Esophagus muscularis mucosa (tissue), 4 donors: ENCODE measurements around the gene DNHD1. TPM values are rescaled to one million over a fixed set of nuclear protein-coding genes. Genes with fewer than 3 reads are reported as not detected.
A peak's percentile ranks its signal among the peaks of the same experiment; 100 is the strongest.

Source experiments
- DNase-seq: peaks from one replicate; pipeline ENCODE4 v3.0.0-alpha.2; 2017; ENCODE audit errors: extremely low spot score
- H3K27ac ChIP-seq, 4 donors: fragments of 200-600 bp; sonication (generic); replicated peaks in 1 of 4; 1 replicate in 3 of 4; 2 replicates in 1 of 4; pipeline ENCODE4 v1.5.1; 2016 to 2019; ENCODE audit warnings: mild to moderate bottlenecking in 1 of 4
- H3K27me3 ChIP-seq, 4 donors: fragments of 200-600 bp; sonication (generic); one replicate each; pipeline versions ENCODE4 v1.5.1 to v1.6.0; 2016 to 2019
- H3K36me3 ChIP-seq, 4 donors: fragments of 200-600 bp; sonication (generic); one replicate each; pipeline ENCODE4 v1.5.1; 2016 to 2019
- H3K4me1 ChIP-seq, 4 donors: fragments of 200-600 bp; sonication (generic); one replicate each; pipeline ENCODE4 v1.5.1; 2016 to 2019
- H3K4me3 ChIP-seq, 4 donors: fragments of 200-600 bp; sonication (generic); 1 replicate in 2 of 4; 2 replicates in 2 of 4; pipeline ENCODE4 v1.5.1; 2016 to 2019; ENCODE audit warnings: mild to moderate bottlenecking in 4 of 4, moderate library complexity in 1 of 4
- H3K9me3 ChIP-seq, 4 donors: fragments of 200-600 bp; sonication (generic); 1 replicate in 3 of 4; 2 replicates in 1 of 4; pipeline ENCODE4 v1.5.1; 2016 to 2019
- CTCF ChIP-seq, 3 experiments: fragments of 200-600 bp in 2 of 3; fragments of 450-650 bp in 1 of 3; sonication (generic) in 2 of 3; IDR thresholded peaks; one replicate each; pipeline ENCODE4 v1.5.1; 2017 to 2019; ENCODE audit warnings: antibody characterized with exemption in 3 of 3, mild to moderate bottlenecking in 2 of 3, moderate library complexity in 1 of 3
- EP300 ChIP-seq: sonication (generic); formaldehyde crosslinking; IDR thresholded peaks from one replicate; pipeline ENCODE4 v1.6.1; 2017; ENCODE audit warnings: antibody characterized with exemption
- POLR2A ChIP-seq: fragments of 450-650 bp; IDR thresholded peaks from one replicate; pipeline ENCODE4 v1.6.1; 2017; ENCODE audit warnings: antibody characterized with exemption, moderate library complexity, mild to moderate bottlenecking, low read depth
- POLR2AphosphoS5 ChIP-seq, 2 donors: sonication (generic); formaldehyde crosslinking; IDR thresholded peaks; one replicate each; pipeline ENCODE4 v1.6.1; 2017; ENCODE audit warnings: antibody characterized with exemption in 2 of 2
- WGBS: methylation state at CpG from one replicate; pipeline ENCODE4 v1.1.5; 2018; 5-methylcytosine and 5-hydroxymethylcytosine counted together
- intact Hi-C: fragments of 100-400 bp; cut with DNase I; formaldehyde crosslinking; loops from one replicate; pipeline ENCODE4 v1.15.1; 2023
- total RNA-seq, 4 donors: library from RNA; depleted of rRNA; stranded (reverse); fragments of >200 nt; gene quantifications; one replicate each; pipeline versions ENCODE4 v1.1.0 to v1.2.1, GENCODE V29; 2016

DNHD1 gene
- total RNA-seq, 4 donors from 2014 or later: 6.1 to 14.5 (median 7.0) TPM

GRCh38 chr11:6559369-6559768, 62.3 kb downstream of the DNHD1 start:
- Histone ChIP-seq H3K36me3 (peaks cover 0 to 40% (median 11%) of the 10 kb centered on the region in 4 donors), H3K27me3 (no peaks in the 10 kb centered on the region), H3K9me3 (no peaks in the 10 kb centered on the region), H3K4me1 (no peaks in the 10 kb centered on the region), H3K4me3 (no peak overlapping the region), H3K27ac (no peak overlapping the region)
- WGBS: 91% methylated on average over 1 of the region's 1 CpG
- intact Hi-C loops: no loop called here
- peak; percentile 80 for DNase-seq
- TF ChIP-seq POLR2AphosphoS5 (IDR thresholded peaks at IDR 0.05) (no peak), POLR2A (no peak), EP300 (no peak), CTCF (IDR thresholded peaks at IDR 0.05) (no peak)

- no peaks in the 10 kb centered on the region for H3K9me3 ChIP-seq
- no peak overlapping the region for H3K27ac ChIP-seq
- H3K36me3 ChIP-seq: peaks cover 0 to 51% (median 15%) of the 10 kb centered on the region in 4 donors
- no peaks in the 10 kb centered on the region for H3K27me3 ChIP-seq
- no peak for DNase-seq
- H3K4me3 ChIP-seq: no peak overlapping the region
- intact Hi-C loops: no loop called here
- no peak for TF ChIP-seq CTCF (IDR thresholded peaks at IDR 0.05)
- TF ChIP-seq EP300: no peak
- no peak for TF ChIP-seq POLR2A
- no peak for TF ChIP-seq POLR2AphosphoS5 (IDR thresholded peaks at IDR 0.05)
- 96% methylated on average over 3 of the region's 3 CpGs for WGBS
- H3K4me1 ChIP-seq: no peaks in the 10 kb centered on the region
Observed at GRCh38 chr11:6561288-6561687, 64.2 kb downstream of the DNHD1 start.

GRCh38 chr11:6563121-6563619, 66.1 kb downstream of the DNHD1 start:
- no peak overlapping the region for H3K27ac ChIP-seq
- WGBS: 94% methylated on average over 3 of the region's 4 CpGs
- intact Hi-C loops: no loop called here
- DNase-seq: no peak
- peaks cover 0 to 53% (median 22%) of the 10 kb centered on the region in 4 donors for H3K36me3 ChIP-seq
- H3K4me3 ChIP-seq: no peak overlapping the region
- no peaks in the 10 kb centered on the region for H3K9me3 ChIP-seq
- H3K27me3 ChIP-seq: no peaks in the 10 kb centered on the region
- TF ChIP-seq CTCF (IDR thresholded peaks at IDR 0.05): no peak
- no peak for TF ChIP-seq POLR2AphosphoS5 (IDR thresholded peaks at IDR 0.05)
- no peak for TF ChIP-seq POLR2A
- no peak for TF ChIP-seq EP300
- peaks cover 0 to 8% (median 1%) of the 10 kb centered on the region in 4 donors for H3K4me1 ChIP-seq

GRCh38 chr11:6563667-6564066, 66.6 kb downstream of the DNHD1 start:
- WGBS: 83% methylated on average over 9 of the region's 10 CpGs
- Histone ChIP-seq H3K4me3 (no peak overlapping the region), H3K27ac (no peak overlapping the region), H3K27me3 (no peaks in the 10 kb centered on the region), H3K36me3 (peaks cover 0 to 48% (median 21%) of the 10 kb centered on the region in 4 donors), H3K4me1 (peaks cover 4 to 8% (median 6%) of the 10 kb centered on the region in 4 donors), H3K9me3 (no peaks in the 10 kb centered on the region)
- TF ChIP-seq POLR2AphosphoS5 (IDR thresholded peaks at IDR 0.05) (no peak), POLR2A (no peak), CTCF (IDR thresholded peaks at IDR 0.05) (no peak)
- intact Hi-C loops: no loop called here
- DNase-seq: no peak

- 96% methylated on average over 2 of the region's 2 CpGs for WGBS
- Histone ChIP-seq H3K4me3 (no peak overlapping the region), H3K4me1 (peaks cover 5 to 10% (median 8%) of the 10 kb centered on the region in 4 donors), H3K36me3 (peaks cover 0 to 48% (median 18%) of the 10 kb centered on the region in 4 donors), H3K9me3 (no peaks in the 10 kb centered on the region), H3K27me3 (no peaks in the 10 kb centered on the region), H3K27ac (no peak overlapping the region)
- intact Hi-C loops: no loop called here
- no peak for DNase-seq
- TF ChIP-seq EP300: no peak
- TF ChIP-seq POLR2A: no peak
- TF ChIP-seq CTCF (IDR thresholded peaks at IDR 0.05): no peak
- no peak for TF ChIP-seq POLR2AphosphoS5 (IDR thresholded peaks at IDR 0.05)
Observed at GRCh38 chr11:6565325-6565724, 68.2 kb downstream of the DNHD1 start.
